ENCODE measurements around the gene IL17B. TPM values are rescaled to one million over a fixed set of nuclear protein-coding genes. Genes with fewer than 3 reads are reported as not detected.

Gene IL17B
- total RNA-seq, 1 donor from 2014 or later = not detected

DNA sequence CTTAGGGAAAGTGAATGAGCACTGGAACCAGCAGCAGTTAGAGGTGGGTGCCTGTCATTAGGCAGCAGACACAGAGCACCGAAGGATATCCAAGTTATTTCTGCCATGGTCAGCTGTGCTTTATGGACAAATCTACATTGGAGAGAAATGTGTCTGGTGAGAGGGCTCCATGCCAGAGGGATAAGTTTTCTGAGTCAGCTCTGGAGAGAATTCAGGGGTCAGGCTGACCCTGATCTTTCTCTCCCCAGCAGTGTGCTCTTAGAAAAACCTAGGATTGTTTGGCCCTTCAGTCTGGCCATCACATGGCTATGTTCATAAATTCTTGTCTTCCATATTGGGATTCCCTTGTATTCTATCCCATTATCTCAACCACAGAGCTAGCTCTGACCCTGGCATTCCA lies 8.9 kb upstream of the IL17B start:
- Mint-ChIP-seq H3K27me3 (no peaks in the 10 kb centered on the region), H3K36me3 (ENCODE audit: insufficient read depth) (no peaks in the 10 kb centered on the region), H3K4me3 (ENCODE audit: low read depth) (no peak overlapping the region), H3K27ac (no peak overlapping the region), H3K9me3 (ENCODE audit: low read depth) (no peaks in the 10 kb centered on the region), H3K4me1 (ENCODE audit: low read depth) (no peaks in the 10 kb centered on the region)
- no peak for DNase-seq (ENCODE audit: low spot score, unreplicated experiment)
- no peak for TF ChIP-seq CTCF (IDR thresholded peaks at IDR 0.05; ENCODE audit: unreplicated experiment)

DNA sequence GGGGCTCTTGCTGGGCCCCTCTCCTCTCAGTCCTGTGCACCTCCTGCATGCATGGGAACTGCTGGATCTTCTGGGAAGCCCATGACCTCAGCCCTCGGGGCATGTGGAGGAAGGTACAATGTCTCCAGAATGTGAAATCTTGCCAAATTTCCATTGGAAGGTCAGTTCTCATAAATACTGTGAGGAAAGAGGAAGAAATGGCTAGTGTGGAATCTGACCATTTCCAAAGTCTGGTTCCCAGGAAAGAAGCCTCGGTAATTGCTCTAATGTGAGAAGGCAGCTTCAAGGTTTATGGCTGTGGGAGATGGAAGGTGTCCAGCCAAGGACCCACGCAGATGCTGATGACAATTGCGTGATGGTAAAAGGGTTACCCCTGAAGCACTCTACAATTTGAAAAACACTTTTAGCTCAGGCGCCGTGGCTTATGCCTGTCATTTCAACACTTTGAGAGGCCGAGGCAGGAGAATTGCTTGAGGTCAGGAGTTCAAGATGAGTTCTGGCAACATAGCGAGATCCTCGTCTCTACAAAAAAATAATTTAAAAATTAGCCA lies 8.1 kb upstream of the IL17B start:
- Mint-ChIP-seq H3K27ac (no peak overlapping the region), H3K4me3 (ENCODE audit: low read depth) (no peak overlapping the region), H3K9me3 (ENCODE audit: low read depth) (no peaks in the 10 kb centered on the region), H3K36me3 (ENCODE audit: insufficient read depth) (no peaks in the 10 kb centered on the region), H3K27me3 (no peaks in the 10 kb centered on the region), H3K4me1 (ENCODE audit: low read depth) (no peaks in the 10 kb centered on the region)
- DNase-seq (ENCODE audit: low spot score, unreplicated experiment) = no peak
- TF ChIP-seq CTCF (IDR thresholded peaks at IDR 0.05; ENCODE audit: unreplicated experiment) = no peak

DNA sequence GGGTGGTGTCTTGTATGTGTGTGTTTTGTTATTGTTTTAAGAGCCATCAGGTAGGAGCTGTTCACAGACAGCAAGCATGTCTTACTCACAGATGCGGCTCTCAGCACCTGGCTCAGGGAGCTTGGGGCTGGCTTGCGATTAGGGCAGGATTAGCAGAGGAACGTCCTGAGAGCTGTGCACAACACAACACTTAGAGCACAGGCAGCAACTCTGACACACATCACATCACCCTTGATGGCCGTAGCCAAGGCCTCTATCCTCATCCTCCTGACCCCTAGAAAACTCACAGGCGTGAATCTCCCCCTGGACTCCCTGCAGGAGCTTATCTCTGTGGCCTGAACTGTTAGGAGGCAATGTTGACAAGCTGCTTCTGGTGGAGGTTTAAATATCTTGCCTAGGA lies 7.1 kb upstream of the IL17B start:
- Mint-ChIP-seq H3K36me3 (ENCODE audit: insufficient read depth) (no peaks in the 10 kb centered on the region), H3K4me1 (ENCODE audit: low read depth) (peaks cover 2% of the 10 kb centered on the region), H3K9me3 (ENCODE audit: low read depth) (no peaks in the 10 kb centered on the region), H3K27ac (no peak overlapping the region), H3K27me3 (no peaks in the 10 kb centered on the region), H3K4me3 (ENCODE audit: low read depth) (no peak overlapping the region)
- no peak for TF ChIP-seq CTCF (IDR thresholded peaks at IDR 0.05; ENCODE audit: unreplicated experiment)
- no peak for DNase-seq (ENCODE audit: low spot score, unreplicated experiment)

DNA sequence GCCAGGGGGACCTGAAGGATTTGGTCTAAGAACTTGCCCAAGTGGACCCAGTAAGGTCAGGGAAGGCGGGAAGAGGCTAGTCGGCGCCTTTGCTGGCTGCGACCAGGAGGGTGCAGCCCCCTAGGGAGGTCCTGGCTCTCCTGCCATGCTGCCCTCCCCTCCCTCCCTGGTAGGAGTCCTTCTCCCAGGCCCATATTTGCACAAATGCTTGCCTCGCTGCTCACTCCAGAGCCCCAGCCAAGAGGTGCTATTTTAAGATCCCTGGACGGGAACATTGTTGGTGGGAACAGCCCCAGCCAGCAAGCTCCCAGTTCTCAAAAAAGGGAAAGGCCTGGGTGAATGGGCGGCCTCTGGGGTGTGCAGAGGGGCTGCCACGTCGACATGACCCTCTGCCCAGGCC lies 4.3 kb upstream of the IL17B start:
- DNase-seq (ENCODE audit: low spot score, unreplicated experiment) = no peak
- Mint-ChIP-seq H3K27me3 (no peaks in the 10 kb centered on the region), H3K36me3 (ENCODE audit: insufficient read depth) (no peaks in the 10 kb centered on the region), H3K9me3 (ENCODE audit: low read depth) (no peaks in the 10 kb centered on the region), H3K27ac (no peak overlapping the region), H3K4me1 (ENCODE audit: low read depth) (peaks cover 2% of the 10 kb centered on the region), H3K4me3 (ENCODE audit: low read depth) (no peak overlapping the region)
- TF ChIP-seq CTCF (IDR thresholded peaks at IDR 0.05; ENCODE audit: unreplicated experiment) = no peak

DNA sequence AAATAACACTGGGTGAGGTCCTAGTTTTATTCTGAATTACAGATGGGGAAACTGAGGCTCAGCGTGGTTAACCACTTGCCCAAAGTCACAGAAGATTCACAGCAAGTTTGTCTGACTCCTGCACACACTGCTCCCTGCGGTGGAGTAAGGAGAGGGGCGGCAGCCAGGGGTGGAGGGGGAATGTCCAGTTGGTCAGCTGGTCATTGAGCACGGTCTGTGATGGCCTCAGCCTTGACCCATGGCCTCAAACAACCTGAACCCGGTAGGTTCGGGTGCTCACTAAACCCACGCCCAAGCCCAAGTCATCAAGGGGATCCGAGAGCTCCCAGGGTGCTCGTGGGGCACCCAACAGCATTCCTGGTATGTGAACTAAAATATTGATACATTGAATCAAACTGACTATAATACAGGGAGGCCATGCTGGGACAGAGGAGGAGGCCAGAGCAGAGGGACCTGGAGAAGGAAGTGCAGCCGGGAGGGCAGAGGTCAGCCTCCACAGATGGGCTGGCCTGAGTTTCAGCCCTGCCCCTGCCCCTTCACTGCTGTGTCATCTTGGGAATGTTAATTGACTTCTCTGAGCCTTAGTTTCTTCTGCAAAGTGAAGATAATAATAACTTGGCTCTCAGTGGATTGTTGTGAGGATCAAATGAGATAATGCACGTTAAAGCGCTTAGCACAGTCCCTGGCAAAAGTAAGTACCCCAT lies 3.6 kb upstream of the IL17B start:
- Mint-ChIP-seq H3K4me3 (ENCODE audit: low read depth) (no peak overlapping the region), H3K36me3 (ENCODE audit: insufficient read depth) (no peaks in the 10 kb centered on the region), H3K27me3 (no peaks in the 10 kb centered on the region), H3K27ac (no peak overlapping the region), H3K4me1 (ENCODE audit: low read depth) (peaks cover 2% of the 10 kb centered on the region), H3K9me3 (ENCODE audit: low read depth) (no peaks in the 10 kb centered on the region)
- no peak for TF ChIP-seq CTCF (IDR thresholded peaks at IDR 0.05; ENCODE audit: unreplicated experiment)
- no peak for DNase-seq (ENCODE audit: low spot score, unreplicated experiment)

Data from progenitor cell of endocrine pancreas (in vitro differentiated cells).